WERI-Rb-1 (cell line): Measurements from ENCODE around the gene CATSPERZ.

Experiments used
- DNase-seq: peaks from one replicate; pipeline ENCODE4 v3.0.0-alpha.2; 2020
- H3K27ac ChIP-seq: fragments of 250-450 bp; sonication (Bioruptor Pico); 2 replicates; pipeline ENCODE4 v1.5.1; 2020; ENCODE audit warnings: mild to moderate bottlenecking, moderate library complexity
- H3K27me3 ChIP-seq: fragments of 250-450 bp; sonication (Bioruptor Pico); 2 replicates; pipeline ENCODE4 v1.5.1; 2021; ENCODE audit warnings: mild to moderate bottlenecking, low read depth, moderate library complexity; ENCODE audit not compliant: insufficient read depth, severe bottlenecking
- H3K36me3 ChIP-seq: fragments of 250-450 bp; sonication (Bioruptor Pico); 2 replicates; pipeline ENCODE4 v1.5.1; 2020; ENCODE audit warnings: mild to moderate bottlenecking, moderate library complexity
- H3K4me3 ChIP-seq: 2 replicates; pipeline ENCODE4 v1.5.1; 2011; ENCODE audit warnings: low read depth, mild to moderate bottlenecking, control low read depth, low read length
- H3K9me3 ChIP-seq: fragments of 250-450 bp; sonication (Bioruptor Pico); 2 replicates; pipeline ENCODE4 v1.5.1; 2021; ENCODE audit warnings: mild to moderate bottlenecking, moderate library complexity; ENCODE audit not compliant: severe bottlenecking
- TF ChIP-seq, protein P1 (sequence below): IDR thresholded peaks from 2 replicates; pipeline ENCODE4 v1.5.1; 2011; ENCODE audit warnings: low read depth, mild to moderate bottlenecking, control low read depth, inconsistent platforms, low read length

Gene CATSPERZ

GRCh38 chr11:64258356-64258755 is 41.8 kb upstream of the CATSPERZ start:
- H3K4me3 ChIP-seq, result no peak overlapping the region
- H3K27ac ChIP-seq, result no peak overlapping the region
- H3K27me3 ChIP-seq, result no peaks in the 10 kb centered on the region
- no peaks in the 10 kb centered on the region for H3K9me3 ChIP-seq
- DNase-seq, result no peak
- H3K36me3 ChIP-seq, result peaks cover 76% of the 10 kb centered on the region
- TF ChIP-seq, protein P1, sequence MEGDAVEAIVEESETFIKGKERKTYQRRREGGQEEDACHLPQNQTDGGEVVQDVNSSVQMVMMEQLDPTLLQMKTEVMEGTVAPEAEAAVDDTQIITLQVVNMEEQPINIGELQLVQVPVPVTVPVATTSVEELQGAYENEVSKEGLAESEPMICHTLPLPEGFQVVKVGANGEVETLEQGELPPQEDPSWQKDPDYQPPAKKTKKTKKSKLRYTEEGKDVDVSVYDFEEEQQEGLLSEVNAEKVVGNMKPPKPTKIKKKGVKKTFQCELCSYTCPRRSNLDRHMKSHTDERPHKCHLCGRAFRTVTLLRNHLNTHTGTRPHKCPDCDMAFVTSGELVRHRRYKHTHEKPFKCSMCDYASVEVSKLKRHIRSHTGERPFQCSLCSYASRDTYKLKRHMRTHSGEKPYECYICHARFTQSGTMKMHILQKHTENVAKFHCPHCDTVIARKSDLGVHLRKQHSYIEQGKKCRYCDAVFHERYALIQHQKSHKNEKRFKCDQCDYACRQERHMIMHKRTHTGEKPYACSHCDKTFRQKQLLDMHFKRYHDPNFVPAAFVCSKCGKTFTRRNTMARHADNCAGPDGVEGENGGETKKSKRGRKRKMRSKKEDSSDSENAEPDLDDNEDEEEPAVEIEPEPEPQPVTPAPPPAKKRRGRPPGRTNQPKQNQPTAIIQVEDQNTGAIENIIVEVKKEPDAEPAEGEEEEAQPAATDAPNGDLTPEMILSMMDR, result no peak

- no peaks in the 10 kb centered on the region for H3K9me3 ChIP-seq
- H3K4me3 ChIP-seq, result no peak overlapping the region
- peaks cover 81% of the 10 kb centered on the region for H3K36me3 ChIP-seq
- TF ChIP-seq, protein P1, result no peak
- H3K27me3 ChIP-seq, result no peaks in the 10 kb centered on the region
- no peak for DNase-seq
- H3K27ac ChIP-seq, result no peak overlapping the region
Observed at GRCh38 chr11:64258946-64259532, 41.1 kb upstream of the CATSPERZ start.

DNA sequence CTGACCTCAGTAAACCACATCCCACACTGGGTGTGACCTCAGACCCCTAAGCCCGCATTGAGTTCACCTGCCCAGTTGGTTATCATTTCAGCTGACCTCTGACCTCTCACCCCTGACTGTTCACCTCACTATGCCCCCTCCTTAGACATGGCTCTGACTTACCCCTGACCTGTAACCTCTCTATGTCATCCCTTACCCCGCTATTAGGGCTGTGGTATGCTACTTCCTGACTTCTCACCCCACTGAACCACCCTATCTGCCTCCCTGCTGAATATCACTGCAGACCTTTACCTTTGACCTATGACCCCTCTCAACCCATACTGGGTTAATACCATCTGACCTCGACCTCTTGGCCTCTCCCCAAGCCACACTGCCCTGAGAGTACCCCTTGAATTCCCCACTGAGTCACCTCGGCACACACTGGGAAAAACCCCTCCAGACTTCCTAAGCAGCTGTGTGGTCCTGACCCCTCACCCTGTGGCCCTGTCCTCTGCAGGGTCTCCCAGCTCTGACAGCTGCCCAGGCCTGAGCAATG is 40.6 kb upstream of the CATSPERZ start:
- peaks cover 85% of the 10 kb centered on the region for H3K36me3 ChIP-seq
- no peak for DNase-seq
- TF ChIP-seq, protein P1, result no peak

GRCh38 chr11:64260147-64260708 is 39.9 kb upstream of the CATSPERZ start:
- no peak for DNase-seq
- Histone ChIP-seq H3K27me3 (no peaks in the 10 kb centered on the region), H3K27ac (no peak overlapping the region), H3K36me3 (peaks cover 80% of the 10 kb centered on the region), H3K9me3 (no peaks in the 10 kb centered on the region), H3K4me3 (no peak overlapping the region)
- TF ChIP-seq, protein P1, result no peak

More for the DNA sequence above, 40.6 kb upstream of the CATSPERZ start:
- no peaks in the 10 kb centered on the region for H3K27me3 ChIP-seq
- H3K27ac ChIP-seq, result no peak overlapping the region
- no peak overlapping the region for H3K4me3 ChIP-seq
- H3K9me3 ChIP-seq, result no peaks in the 10 kb centered on the region

- TF ChIP-seq, protein P1, result no peak
- Histone ChIP-seq H3K4me3 (no peak overlapping the region), H3K9me3 (no peaks in the 10 kb centered on the region), H3K36me3 (peaks cover 80% of the 10 kb centered on the region), H3K27me3 (no peaks in the 10 kb centered on the region), H3K27ac (no peak overlapping the region)
- no peak for DNase-seq
Observed at GRCh38 chr11:64261556-64262080, 38.5 kb upstream of the CATSPERZ start.
